ENCODE data around the gene LARGE1.

LARGE1 gene

GRCh38 chr22:33842421-33843094, 77.7 kb downstream of the LARGE1 start:
- TF ChIP-seq SIN3A (IDR thresholded peaks at IDR 0.05; ENCODE audit: borderline replicate concordance, insufficient read depth, low read length) (no peak), POLR2AphosphoS5 (IDR thresholded peaks at IDR 0.05; ENCODE audit: low read depth, low read length) (no peak), FOXP2 (optimal IDR thresholded peaks at IDR 0.05; ENCODE audit: borderline replicate concordance, extremely low read depth, extremely low read length, insufficient read depth) (no peak), REST (IDR thresholded peaks at IDR 0.05; ENCODE audit: insufficient read depth in 1 of 2, low read depth in 2 of 2, low read length in 2 of 2) (no peak), TAF1 (IDR thresholded peaks at IDR 0.05; ENCODE audit: borderline replicate concordance, insufficient read depth, low read length) (no peak)

DNA sequence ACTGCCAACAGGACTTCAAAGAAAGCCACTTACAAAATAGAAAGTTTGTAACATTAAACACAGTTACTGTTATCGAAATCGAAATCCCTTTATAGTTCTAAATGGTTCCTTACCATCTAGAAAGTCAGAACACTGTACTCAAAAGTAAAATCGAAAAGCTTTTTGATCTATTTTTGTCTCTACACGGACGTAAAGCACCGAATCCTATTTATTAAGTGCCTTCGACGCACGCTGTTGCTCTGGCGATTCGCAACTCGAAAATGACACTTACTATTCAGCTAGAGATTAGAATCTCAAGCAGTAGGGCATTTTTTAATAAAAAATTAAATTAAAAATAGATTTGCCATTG, 78.3 kb downstream of the LARGE1 start:
- no peak for TF ChIP-seq POLR2AphosphoS5 (IDR thresholded peaks at IDR 0.05; ENCODE audit: low read depth, low read length)
- no peak for TF ChIP-seq FOXP2 (optimal IDR thresholded peaks at IDR 0.05; ENCODE audit: borderline replicate concordance, extremely low read depth, extremely low read length, insufficient read depth)
- no peak for TF ChIP-seq REST (IDR thresholded peaks at IDR 0.05; ENCODE audit: insufficient read depth in 1 of 2, low read depth in 2 of 2, low read length in 2 of 2)
- no peak for TF ChIP-seq TAF1 (IDR thresholded peaks at IDR 0.05; ENCODE audit: borderline replicate concordance, insufficient read depth, low read length)
- TF ChIP-seq SIN3A (IDR thresholded peaks at IDR 0.05; ENCODE audit: borderline replicate concordance, insufficient read depth, low read length), result no peak

- TF ChIP-seq SIN3A (IDR thresholded peaks at IDR 0.05; ENCODE audit: borderline replicate concordance, insufficient read depth, low read length) (no peak), TAF1 (IDR thresholded peaks at IDR 0.05; ENCODE audit: borderline replicate concordance, insufficient read depth, low read length) (no peak), POLR2AphosphoS5 (IDR thresholded peaks at IDR 0.05; ENCODE audit: low read depth, low read length) (no peak), FOXP2 (optimal IDR thresholded peaks at IDR 0.05; ENCODE audit: borderline replicate concordance, extremely low read depth, extremely low read length, insufficient read depth) (no peak), REST (IDR thresholded peaks at IDR 0.05; ENCODE audit: insufficient read depth in 1 of 2, low read depth in 2 of 2, low read length in 2 of 2) (no peak)
These were observed 78.8 kb downstream of the LARGE1 start for GRCh38 chr22:33841281-33842005.

DNA sequence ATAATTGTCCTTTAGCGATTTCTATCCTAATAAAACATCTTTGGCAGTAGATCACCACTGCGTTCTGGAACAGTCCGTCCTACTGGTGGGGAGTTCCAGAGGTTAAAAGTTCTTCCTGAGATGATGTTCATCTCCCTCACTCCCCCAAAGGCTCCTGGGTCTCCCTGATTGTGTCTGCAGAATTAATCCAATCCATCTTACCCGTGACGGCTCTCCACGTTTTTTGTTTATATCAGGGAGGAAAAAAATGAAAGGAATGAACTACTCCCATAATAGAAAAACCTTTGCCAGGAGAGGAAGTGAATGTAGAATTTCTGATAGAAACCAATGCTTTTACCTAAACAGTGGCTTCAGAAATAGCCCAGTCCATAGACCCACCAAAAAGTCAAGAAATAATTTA, 81.6 kb downstream of the LARGE1 start:
- TF ChIP-seq SIN3A (IDR thresholded peaks at IDR 0.05; ENCODE audit: borderline replicate concordance, insufficient read depth, low read length), result no peak
- TF ChIP-seq TAF1 (IDR thresholded peaks at IDR 0.05; ENCODE audit: borderline replicate concordance, insufficient read depth, low read length), result no peak
- no peak for TF ChIP-seq REST (IDR thresholded peaks at IDR 0.05; ENCODE audit: insufficient read depth in 1 of 2, low read depth in 2 of 2, low read length in 2 of 2)
- TF ChIP-seq POLR2AphosphoS5 (IDR thresholded peaks at IDR 0.05; ENCODE audit: low read depth, low read length), result no peak
- no peak for TF ChIP-seq FOXP2 (optimal IDR thresholded peaks at IDR 0.05; ENCODE audit: borderline replicate concordance, extremely low read depth, extremely low read length, insufficient read depth)
